ENCODE measurements around the gene HLX.

Gene HLX

GRCh38 chr1:220882061-220882891, 3.0 kb downstream of the HLX start:
- DNase-seq (ENCODE audit: low spot score), result peak; percentile 50

- no peak for DNase-seq (ENCODE audit: low spot score)
Measured at GRCh38 chr1:220884109-220884980, 5.1 kb downstream of the HLX start.

GRCh38 chr1:220884981-220885918, 6.0 kb downstream of the HLX start:
- DNase-seq (ENCODE audit: low spot score), result no peak

GRCh38 chr1:220885971-220886370, 6.7 kb downstream of the HLX start:
- DNase-seq (ENCODE audit: low spot score), result no peak

DNA sequence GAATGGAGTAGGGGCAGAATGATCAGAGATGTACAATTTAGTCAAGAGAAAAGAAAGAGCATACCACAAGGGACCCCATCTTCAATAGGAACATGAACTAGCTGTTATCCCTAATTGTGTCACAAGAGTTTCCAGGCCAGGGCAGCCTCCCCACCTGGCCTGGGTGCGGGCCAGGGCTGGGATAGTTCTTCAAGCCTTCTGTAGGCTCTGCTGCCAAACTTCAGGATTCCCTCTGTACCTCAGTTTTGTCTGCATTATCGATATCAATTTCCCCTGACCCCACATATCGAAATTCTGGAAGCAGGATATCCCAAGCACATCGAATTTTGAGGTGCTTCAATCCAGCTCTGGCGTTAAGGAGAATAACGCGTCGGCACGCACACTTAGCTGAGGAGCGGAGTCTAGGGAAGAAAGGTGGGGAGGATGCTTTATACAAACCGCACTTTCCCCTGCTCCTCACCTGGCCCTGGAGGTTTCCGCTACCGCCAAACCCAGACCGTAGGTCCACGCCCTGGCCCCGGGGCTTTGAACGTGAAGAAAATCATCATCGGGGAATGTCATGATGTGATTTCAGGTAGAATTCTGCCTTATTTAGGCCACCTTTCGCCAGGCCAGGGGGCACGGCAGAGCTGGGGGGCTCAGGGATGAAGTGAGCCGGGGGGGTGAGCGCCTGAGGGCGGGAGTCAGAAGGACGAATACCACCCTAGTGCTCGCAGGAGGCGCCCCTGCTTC, 7.4 kb downstream of the HLX start:
- DNase-seq (ENCODE audit: low spot score), result no peak

DNA sequence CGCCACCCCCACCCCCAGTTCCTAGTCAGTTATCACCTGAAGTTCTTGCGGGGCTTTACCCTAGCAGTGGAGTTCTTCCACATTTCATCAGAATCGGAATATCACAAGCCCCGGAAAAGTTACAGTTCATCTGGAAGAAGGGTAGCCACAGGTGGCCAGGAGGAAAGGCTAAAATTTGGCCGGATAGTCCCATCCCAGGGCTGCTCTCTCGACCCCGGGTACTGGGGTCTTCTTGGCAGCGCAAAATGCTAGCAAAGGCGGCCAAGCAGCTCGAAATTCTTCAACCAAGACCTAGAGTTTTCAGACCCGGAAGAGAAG, 7.9 kb downstream of the HLX start:
- DNase-seq (ENCODE audit: low spot score), result no peak

DNA sequence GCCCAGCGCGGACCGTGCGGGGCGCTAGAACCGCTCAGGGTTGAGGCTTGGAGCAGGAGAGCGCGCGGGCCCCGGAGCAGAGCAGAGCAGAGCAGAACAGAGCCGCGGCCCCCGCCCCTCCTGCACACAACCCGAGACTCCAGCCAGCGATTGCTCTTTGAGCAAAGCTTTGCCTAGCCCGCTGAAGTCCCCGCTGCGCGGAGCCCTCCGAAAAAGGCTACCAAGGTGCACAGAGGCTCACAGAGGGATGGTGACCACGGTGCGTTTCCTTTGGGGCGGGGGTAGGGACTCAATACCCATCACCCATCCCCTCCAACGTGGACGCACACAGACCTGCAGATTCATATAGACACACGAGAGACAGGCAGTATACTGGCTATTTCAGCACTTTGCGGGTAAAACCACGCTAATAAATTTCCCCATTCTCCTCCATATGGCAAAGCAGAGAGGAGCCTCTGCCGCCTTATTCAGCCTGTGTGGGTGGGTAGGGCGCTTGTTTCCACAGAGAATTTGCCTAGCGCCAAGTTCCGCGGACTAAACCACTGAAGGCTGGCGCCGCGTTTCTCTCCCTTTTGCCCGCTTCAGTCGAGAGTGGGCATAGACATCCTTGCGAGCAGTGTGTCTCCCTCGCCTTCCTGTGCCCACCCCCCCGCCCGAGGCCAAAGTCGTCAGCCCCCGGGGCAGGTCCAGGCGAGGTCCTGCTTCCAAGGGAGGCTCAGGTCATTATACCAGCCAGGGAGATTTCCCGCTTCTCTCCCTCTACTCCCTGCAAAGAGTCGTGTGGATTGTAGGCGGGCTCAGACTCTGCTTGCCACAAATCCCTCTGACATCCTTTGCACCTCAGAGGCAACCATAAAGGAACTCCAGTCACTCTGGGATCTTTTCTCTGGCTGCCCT, 8.5 kb downstream of the HLX start:
- DNase-seq (ENCODE audit: low spot score), result peak; percentile 42

DNA sequence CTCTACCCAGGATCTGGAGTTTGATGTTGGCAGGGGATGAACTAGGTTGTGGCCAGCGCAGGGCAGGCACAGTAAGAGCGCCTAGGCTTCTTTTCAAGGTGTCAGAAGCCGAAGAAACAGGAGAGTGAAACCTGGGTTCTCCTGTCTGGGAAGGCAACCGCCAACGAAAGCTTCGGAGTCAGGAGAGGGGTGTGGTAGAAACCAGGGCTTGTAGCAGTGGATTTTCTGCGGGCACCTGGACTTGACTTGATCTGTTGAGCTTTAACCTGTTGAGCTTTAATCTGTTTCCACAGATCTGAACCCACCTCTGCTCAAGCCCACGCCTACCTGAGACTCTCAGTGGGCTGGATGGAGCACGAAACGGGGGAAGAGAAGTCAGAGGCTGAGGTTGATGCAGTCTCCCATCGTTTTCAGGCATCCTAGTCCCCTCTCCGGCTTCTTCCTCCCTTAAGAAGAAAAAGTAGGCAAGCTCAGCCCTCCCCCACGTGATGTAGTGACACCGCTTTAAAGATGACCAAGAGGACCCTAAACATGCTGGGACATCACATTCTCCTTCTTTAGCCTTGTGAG, 9.3 kb downstream of the HLX start:
- DNase-seq (ENCODE audit: low spot score), result no peak

- DNase-seq (ENCODE audit: low spot score), result no peak
Measured at GRCh38 chr1:220889333-220889732, 10.1 kb downstream of the HLX start.

DNA sequence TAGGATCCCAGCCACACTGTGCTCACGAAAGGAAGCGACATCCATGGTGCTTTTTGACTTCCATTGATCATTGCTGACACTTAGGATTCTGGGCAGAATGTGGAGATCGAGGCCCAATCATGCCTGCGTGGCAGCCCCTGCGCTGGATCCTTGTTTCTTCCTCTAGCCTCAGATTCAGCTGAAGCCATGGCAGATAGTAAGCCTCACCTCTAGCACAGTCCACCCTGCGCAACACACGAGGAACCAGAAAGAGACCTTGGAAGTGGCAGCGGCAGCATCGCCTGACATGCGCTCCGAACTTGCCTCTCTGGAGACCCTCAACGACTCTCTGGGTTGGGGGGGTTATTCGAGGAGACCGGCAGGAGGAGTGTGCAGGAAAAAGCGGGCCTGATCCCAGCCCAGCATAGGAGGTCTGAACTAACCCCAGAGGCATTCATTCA, 10.6 kb downstream of the HLX start:
- no peak for DNase-seq (ENCODE audit: low spot score)

DNA sequence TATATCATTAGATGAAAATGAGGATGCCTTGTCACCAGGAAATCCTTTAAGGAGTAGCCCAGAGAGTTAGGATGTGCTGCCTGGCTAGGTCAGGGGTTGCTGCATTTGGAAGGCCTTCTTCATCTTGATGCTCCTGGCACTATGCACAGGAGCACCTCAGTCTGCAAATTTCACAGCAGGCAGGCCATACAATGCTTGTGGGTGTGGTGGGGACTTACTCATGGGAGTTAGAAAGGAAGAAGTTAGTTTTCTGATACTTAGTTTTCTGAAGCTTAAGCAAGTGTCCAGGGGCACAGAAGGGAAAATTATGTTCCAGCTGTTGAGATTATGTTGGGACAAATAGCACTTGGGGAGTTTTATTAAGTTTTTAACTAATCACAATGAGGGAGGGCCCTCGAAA, 11.4 kb downstream of the HLX start:
- no peak for DNase-seq (ENCODE audit: low spot score)

DNA sequence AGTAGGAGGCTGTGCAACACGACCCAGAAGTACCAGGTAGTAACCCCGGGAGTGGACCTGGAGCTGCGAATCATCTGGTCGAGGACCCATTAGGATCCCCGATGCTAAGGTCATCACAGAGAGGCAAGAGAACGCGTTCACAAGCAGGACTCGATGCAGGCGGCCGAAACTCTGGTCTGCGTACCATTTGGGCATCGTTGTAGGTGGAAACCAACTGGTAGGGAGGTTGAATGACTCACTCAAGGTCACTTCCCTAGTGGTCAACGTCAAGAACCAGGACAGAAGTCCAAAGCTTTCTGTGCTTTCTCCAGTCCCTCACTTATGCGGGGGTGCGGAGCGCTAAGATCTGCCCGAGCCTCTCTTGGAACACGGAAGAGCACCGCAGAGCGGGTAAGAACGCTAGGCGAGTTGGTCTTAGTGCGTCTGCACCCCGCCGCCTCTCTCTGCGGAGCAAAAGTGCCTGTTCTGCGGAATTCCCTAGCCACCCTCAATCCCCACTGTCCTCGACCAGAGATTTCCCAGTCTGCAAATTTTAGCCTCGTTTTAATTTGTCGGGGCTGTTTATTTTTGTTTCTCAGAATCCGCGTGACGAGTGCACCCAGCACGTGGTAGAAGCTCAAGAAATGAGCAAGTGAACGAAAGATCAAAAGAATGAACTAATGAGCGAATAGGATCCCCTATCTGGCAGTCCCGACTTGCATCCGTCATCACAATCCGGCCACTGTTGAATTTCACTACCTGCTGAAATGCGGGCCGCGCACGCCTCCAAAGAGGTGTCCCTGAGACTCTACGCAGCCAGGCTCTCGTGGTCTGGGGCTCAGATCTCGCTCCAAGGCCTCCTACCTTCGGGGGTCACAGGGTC, 12.2 kb downstream of the HLX start:
- no peak for DNase-seq (ENCODE audit: low spot score)

- no peak for DNase-seq (ENCODE audit: low spot score)
Measured at GRCh38 chr1:220892086-220892376, 12.8 kb downstream of the HLX start.

DNA sequence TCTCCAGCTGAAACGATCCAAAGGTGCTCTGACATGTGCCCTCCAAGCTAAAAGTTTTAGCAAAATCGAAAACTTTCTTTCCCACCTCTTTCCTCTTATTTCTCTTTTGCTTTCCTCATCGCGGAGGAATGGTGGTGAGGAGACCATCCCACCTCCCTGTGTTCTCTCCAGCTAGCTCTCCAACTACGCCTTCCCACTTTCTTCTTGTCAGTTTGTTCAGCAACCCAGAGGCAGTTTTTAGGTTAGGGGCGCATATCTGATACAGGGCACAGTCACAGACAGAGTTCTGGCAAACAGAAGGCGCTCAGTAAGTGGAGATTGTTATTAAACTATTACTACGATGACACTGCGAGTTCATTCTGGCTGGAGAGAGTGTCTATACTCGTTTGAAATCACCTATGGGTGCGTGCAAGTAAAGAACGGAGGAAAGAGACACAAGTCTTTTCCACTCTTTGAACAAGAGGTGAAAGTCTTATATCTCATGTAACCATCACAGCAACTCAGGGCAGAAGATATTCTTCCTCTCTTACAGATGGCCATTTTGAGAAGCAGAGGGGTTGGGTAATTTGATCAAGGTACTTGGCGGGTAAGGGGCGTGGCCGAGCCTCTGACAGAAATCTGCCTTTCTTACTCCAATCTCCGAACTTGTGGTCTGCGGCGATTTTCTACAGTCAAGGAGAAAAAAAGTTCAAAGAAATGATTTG, 13.9 kb downstream of the HLX start:
- no peak for DNase-seq (ENCODE audit: low spot score)

DNA sequence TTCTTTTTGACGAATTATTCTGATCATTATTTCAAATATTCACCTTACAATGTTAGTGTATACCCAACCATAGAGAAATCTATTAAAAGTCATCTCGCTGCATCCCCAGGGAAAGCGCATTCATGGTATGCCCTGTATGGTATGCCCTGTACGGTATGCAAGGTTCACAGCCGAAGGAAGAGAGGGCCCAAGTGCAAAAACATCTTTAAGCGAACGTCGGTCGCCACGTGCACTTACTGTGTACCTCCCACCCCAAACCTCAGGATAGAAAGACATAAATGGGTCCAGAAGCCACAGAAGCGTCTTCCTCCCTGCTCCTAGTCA, 14.4 kb downstream of the HLX start:
- DNase-seq (ENCODE audit: low spot score), result no peak

DNA sequence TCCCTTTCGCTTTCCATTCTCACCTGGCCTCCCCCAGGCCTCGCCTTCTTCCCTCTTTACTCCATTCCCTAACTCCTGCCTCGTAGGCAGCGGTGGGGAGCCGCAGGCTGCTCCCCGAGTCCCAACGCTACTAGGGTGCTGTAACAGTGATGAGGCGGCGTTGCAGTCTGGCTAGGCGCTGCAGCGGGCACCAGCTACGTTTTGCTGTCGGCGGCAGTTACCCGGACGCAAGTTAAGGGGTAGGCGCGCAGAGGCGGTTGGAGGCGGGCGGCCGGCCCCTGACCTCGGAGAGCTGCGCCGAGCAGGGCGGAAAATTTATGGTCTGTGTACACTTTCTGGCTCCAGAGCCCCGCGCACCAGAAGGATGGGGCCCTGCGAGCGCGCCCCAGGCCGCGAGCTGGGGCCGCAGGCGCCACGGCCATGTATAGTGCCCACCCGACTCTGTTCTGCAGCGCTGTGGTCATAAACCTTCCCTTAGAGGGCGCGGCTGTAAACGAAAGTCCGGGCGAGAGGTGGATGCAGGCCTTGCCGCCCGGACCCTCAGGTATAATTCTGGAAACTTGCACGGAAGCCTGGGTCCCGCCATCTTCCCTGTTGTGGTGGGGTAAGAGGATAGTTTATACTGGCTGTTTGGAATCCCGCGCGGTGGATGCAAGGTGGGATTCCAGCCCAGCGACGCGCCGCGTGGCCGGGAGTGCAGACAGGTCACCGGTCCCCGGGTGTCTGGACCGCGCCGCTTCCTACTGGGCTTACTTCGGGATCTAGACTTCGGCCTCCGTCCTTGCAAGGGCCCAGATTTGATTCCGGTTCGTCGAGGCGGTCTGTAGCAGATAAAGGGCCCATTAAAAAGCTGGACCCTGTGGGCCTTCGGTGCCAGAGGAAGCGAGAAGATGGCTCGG, 15.0 kb downstream of the HLX start:
- no peak for DNase-seq (ENCODE audit: low spot score)

GRCh38 chr1:220894924-220895256, 15.6 kb downstream of the HLX start:
- DNase-seq (ENCODE audit: low spot score), result no peak

DNA sequence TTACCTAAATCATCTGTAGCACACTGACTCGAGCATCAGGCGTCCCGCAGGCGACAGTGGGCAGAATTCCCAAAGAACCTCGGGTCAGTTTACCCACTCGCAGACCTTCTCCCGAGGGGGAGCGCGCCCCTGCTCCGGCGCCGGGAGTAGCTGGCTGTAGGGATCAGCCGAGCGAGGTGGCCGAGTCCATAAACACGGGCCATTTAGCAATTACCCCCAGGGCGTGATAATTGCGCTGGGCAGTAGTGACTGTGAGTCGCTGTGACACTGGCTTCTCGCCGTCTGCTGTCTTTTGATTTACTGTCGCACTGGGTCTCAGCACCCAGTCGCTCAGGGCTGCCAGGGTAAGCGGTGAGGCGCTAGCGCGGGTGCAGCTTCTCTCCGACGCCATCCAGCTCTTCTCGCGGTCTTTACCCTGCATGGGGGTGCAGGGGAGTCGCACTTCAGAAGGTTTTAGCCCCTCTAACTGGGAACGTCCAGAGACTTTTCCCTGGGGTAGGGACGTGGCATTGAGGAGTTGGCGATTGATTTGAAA, 16.2 kb downstream of the HLX start:
- DNase-seq (ENCODE audit: low spot score), result no peak

Measured in AG20443 (cell line).